GM10248 (cell line): Measurements from ENCODE around the gene TEX264.

ENCODE experiments used
- CTCF ChIA-PET: fragments of 300-600 bp; sonication (Branson Sonifier 250); formaldehyde crosslinking; extraction: SDS; loops from one replicate; lab custom pipeline; 2021; ENCODE audit warnings: antibody characterized with exemption; lab: Yijun Ruan, JAX
- POLR2A ChIA-PET: fragments of 350-650 bp; sonication (Branson Sonifier 250); formaldehyde crosslinking; extraction: SDS; loops from one replicate; lab custom pipeline; 2020; ENCODE audit warnings: antibody characterized with exemption; lab: Yijun Ruan, JAX
- DNase-seq: peaks from one replicate; pipeline ENCODE4 v3.0.0; 2012; ENCODE audit errors: extremely low spot score
- CTCF ChIP-seq: IDR thresholded peaks from 2 replicates; pipeline ENCODE4 v1.5.1; 2012; ENCODE audit warnings: mild to moderate bottlenecking, low read depth; ENCODE audit errors: extremely low read depth, missing control alignments, control extremely low read depth

The TEX264 gene

GRCh38 chr3:51670823-51671733 lies at the start of gene TEX264:
TSS of gene TEX264 (plus strand) at chr3:51671252. CDS start at chr3:51674305, 3,053 bp downstream.
- peak; percentile 99 for DNase-seq
- ChIA-PET CTCF (interaction anchor here (0.9 to 29.3 kb wide), 10 partner anchors 11 to 283 kb away, joined by 3 to 477 read pairs (median 53); partner anchors contain the start of genes DCAF1, RAD54L2 and RBM15B), POLR2A (no interaction called here)
- TF ChIP-seq CTCF: no peak

GRCh38 chr3:51622413-51622812 lies 48.6 kb upstream of the TEX264 start:
- ChIA-PET POLR2A (no interaction called here), CTCF (interaction anchor here (1.1 kb wide), 1 partner anchor 11 kb away, joined by 3 read pairs; no protein-coding TSS in a partner anchor)
- DNase-seq: no peak
- no peak for TF ChIP-seq CTCF

- no peak for DNase-seq
- no peak for TF ChIP-seq CTCF
- CTCF ChIA-PET: interaction anchor here (1.1 to 1.7 kb wide), 3 partner anchors 10 to 47 kb away, joined by 3 to 6 read pairs (median 4); no protein-coding TSS in a partner anchor
- POLR2A ChIA-PET: no interaction called here
These were observed 48.2 kb upstream of the TEX264 start for GRCh38 chr3:51622868-51623267.

- no peak for DNase-seq
- ChIA-PET CTCF (interaction anchor here (0.9 kb wide), 1 partner anchor 11 kb away, joined by 3 read pairs; no protein-coding TSS in a partner anchor), POLR2A (no interaction called here)
- no peak for TF ChIP-seq CTCF
These were observed 40.5 kb upstream of the TEX264 start for GRCh38 chr3:51630513-51630912.

- ChIA-PET CTCF (interaction anchor here (0.8 to 7.7 kb wide), 4 partner anchors 12 to 135 kb away, joined by 3 to 49 read pairs (median 3); partner anchors contain the start of gene DCAF1), POLR2A (no interaction called here)
- DNase-seq: no peak
- no peak for TF ChIP-seq CTCF
These were observed 33.7 kb upstream of the TEX264 start for GRCh38 chr3:51637144-51637940.
